SHP77 (cell line): ENCODE results near the gene SLC46A3.
"Not testable (repeated sequence)": the region's sequence is repeated elsewhere in the genome, so short reads cannot be mapped to it uniquely, and the experiment has no call there.

ENCODE experiments used
- DNase-seq, 2 experiments: peaks; one replicate each; lab custom pipeline; 2025; lab: John Stamatoyannopoulos, UW

The SLC46A3 gene

GRCh38 chr13:28730762-28731161 is 12.0 kb upstream of the SLC46A3 start:
- no peak for DNase-seq

GRCh38 chr13:28729541-28729940 is 10.8 kb upstream of the SLC46A3 start:
- DNase-seq, result no peak

GRCh38 chr13:28728642-28729041 is 9.9 kb upstream of the SLC46A3 start:
- DNase-seq, result no peak

GRCh38 chr13:28725046-28725610 is 6.4 kb upstream of the SLC46A3 start:
- DNase-seq, result no peak

- DNase-seq, result no peak
Measured at GRCh38 chr13:28723806-28724205, 5.0 kb upstream of the SLC46A3 start.

- no peak for DNase-seq
Measured at GRCh38 chr13:28719227-28720055, 671 bp upstream of the SLC46A3 start.

- no peak for DNase-seq
Measured at GRCh38 chr13:28718196-28718542, 601 bp downstream of the SLC46A3 start.

- DNase-seq, result no peak
Measured at GRCh38 chr13:28717170-28717569, 1.6 kb downstream of the SLC46A3 start.

GRCh38 chr13:28716511-28716910 is 2.3 kb downstream of the SLC46A3 start:
- no peak for DNase-seq

- no peak for DNase-seq
Measured at GRCh38 chr13:28714651-28715050, 4.1 kb downstream of the SLC46A3 start.

- no peak for DNase-seq
Measured at GRCh38 chr13:28710161-28710560, 8.6 kb downstream of the SLC46A3 start.

- no peak for DNase-seq
Measured at GRCh38 chr13:28707629-28708427, 10.9 kb downstream of the SLC46A3 start.

- DNase-seq, result no peak
Measured at GRCh38 chr13:28705461-28706083, 13.2 kb downstream of the SLC46A3 start.

GRCh38 chr13:28704919-28705318 is 13.9 kb downstream of the SLC46A3 start:
- no peak for DNase-seq

GRCh38 chr13:28704282-28704681 is 14.5 kb downstream of the SLC46A3 start:
- no peak for DNase-seq

- no peak for DNase-seq
Measured at GRCh38 chr13:28699246-28699645, 19.5 kb downstream of the SLC46A3 start.

GRCh38 chr13:28697441-28697840 is 21.3 kb downstream of the SLC46A3 start:
- no peak for DNase-seq

GRCh38 chr13:28693605-28694491 is 24.9 kb downstream of the SLC46A3 start:
- DNase-seq, result not testable (repeated sequence)

GRCh38 chr13:28685892-28686291 is 32.9 kb downstream of the SLC46A3 start:
- DNase-seq, result no peak

GRCh38 chr13:28685114-28685513 is 33.7 kb downstream of the SLC46A3 start:
- DNase-seq, result no peak

GRCh38 chr13:28684257-28684656 is 34.5 kb downstream of the SLC46A3 start:
- no peak for DNase-seq
